SK-N-SH treated with all-trans-retinoic acid at 6 μM for 48 hours (cell line): ENCODE results near the gene FBP2.

Experiments used
- ARNTL ChIP-seq: fragments of 450-650 bp; formaldehyde crosslinking; IDR thresholded peaks from 2 replicates; pipeline ENCODE4 v1.5.0; 2020; ENCODE audit warnings: low read depth, mild to moderate bottlenecking, moderate library complexity, borderline replicate concordance
- ESRRG ChIP-seq: fragments of 250-450 bp; sonication (Bioruptor Pico); IDR thresholded peaks from 2 replicates; pipeline ENCODE4 v1.6.1; 2021; ENCODE audit warnings: mild to moderate bottlenecking
- RARB ChIP-seq: fragments of 250-450 bp; sonication (Bioruptor Pico); IDR thresholded peaks from 2 replicates; pipeline ENCODE4 v1.8.0; 2021; ENCODE audit warnings: mild to moderate bottlenecking, moderate library complexity

DNA sequence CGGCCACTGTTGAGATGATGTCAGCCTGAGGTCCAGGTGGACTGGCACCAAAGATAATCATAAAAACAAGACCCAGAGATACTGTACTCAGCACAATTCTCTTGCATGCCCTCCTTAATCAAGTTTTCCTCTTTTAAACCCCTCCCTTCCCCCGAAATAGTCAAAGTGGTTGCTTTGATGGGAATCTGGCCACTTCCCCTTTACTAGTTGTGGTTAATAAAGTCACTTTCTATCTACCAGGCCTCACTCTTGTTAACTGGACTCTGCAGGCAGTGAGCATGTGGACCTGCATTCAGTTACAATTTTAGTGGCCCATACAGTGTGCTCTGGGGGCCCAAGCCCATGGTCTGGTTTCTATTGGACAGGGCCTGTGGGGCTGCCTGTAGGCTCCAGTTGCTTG, 17.5 kb downstream of the FBP2 start:
- TF ChIP-seq RARB (no peak), ARNTL (CRISPR knock-in tag) (no peak), ESRRG (CRISPR knock-in tag) (no peak)
